Naive thymus-derived CD4-positive, alpha-beta T cell (primary cell): ENCODE results near the gene KLK10. TPM values are rescaled to one million over a fixed set of nuclear protein-coding genes. Genes with fewer than 3 reads are reported as not detected.

Experiments used
- ATAC-seq: fragments of 150-1000 bp; cut with Tn5 transposase; 2 replicates; pipeline ENCODE4 v1.10.0; 2021; ENCODE audit warnings: mild to moderate bottlenecking, moderate library complexity
- CTCF ChIA-PET: fragments of 350-600 bp; sonication (Branson Sonifier 250); formaldehyde crosslinking; loops from one replicate; lab custom pipeline; 2021; ENCODE audit warnings: antibody characterized with exemption; lab: Charles Lee
- POLR2A ChIA-PET: fragments of 350-600 bp; sonication (Branson Sonifier 250); formaldehyde crosslinking; loops from one replicate; lab custom pipeline; 2021; ENCODE audit warnings: antibody characterized with exemption, inconsistent platforms; lab: Charles Lee
- DNase-seq, 9 donors: peaks; one replicate each; pipeline versions ENCODE4 v3.0.0 to v3.0.0-alpha.2; 2020 to 2022; ENCODE audit warnings: mixed read lengths in 1 of 9
- H3K27ac ChIP-seq: one replicate; pipeline ENCODE4 v1.7.0; 2013; ENCODE audit warnings: mild to moderate bottlenecking, low read depth, low read length, moderate library complexity
- H3K27me3 ChIP-seq, 2 donors: one replicate each; pipeline ENCODE4 v1.7.0; 2013; ENCODE audit warnings: low read length in 2 of 2, mild to moderate bottlenecking in 2 of 2, moderate library complexity in 2 of 2; ENCODE audit not compliant: control insufficient read depth in 2 of 2, insufficient read depth in 2 of 2
- H3K36me3 ChIP-seq, 3 experiments: 1 replicate in 2 of 3; 2 replicates in 1 of 3; pipeline ENCODE4 v1.7.0; 2013; ENCODE audit warnings: low read length in 3 of 3, mild to moderate bottlenecking in 3 of 3, moderate library complexity in 1 of 3; ENCODE audit not compliant: insufficient read depth in 3 of 3, control insufficient read depth in 2 of 3
- H3K4me1 ChIP-seq, 2 donors: one replicate each; pipeline ENCODE4 v1.7.0; 2013; ENCODE audit warnings: low read length in 2 of 2, mild to moderate bottlenecking in 2 of 2, moderate library complexity in 1 of 2; ENCODE audit not compliant: control insufficient read depth in 2 of 2, insufficient read depth in 2 of 2
- H3K4me3 ChIP-seq: 2 replicates; pipeline ENCODE4 v1.7.0; 2013; ENCODE audit warnings: mild to moderate bottlenecking, low read length
- H3K9me3 ChIP-seq, 3 experiments: 1 replicate in 2 of 3; 2 replicates in 1 of 3; pipeline ENCODE4 v1.7.0; 2013; ENCODE audit warnings: low read length in 3 of 3; ENCODE audit not compliant: control insufficient read depth in 2 of 3
- H3K27ac Mint-ChIP-seq, 9 donors: one replicate each; pipeline ENCODE4 v1.8.0; 2020 to 2022; ENCODE audit warnings: mixed read lengths in 9 of 9, mild to moderate bottlenecking in 8 of 9, moderate library complexity in 5 of 9, inconsistent platforms in 2 of 9
- H3K27me3 Mint-ChIP-seq, 5 donors: one replicate each; pipeline ENCODE4 v1.8.0; 2021 to 2022; ENCODE audit warnings: mixed read lengths in 5 of 5, mild to moderate bottlenecking in 1 of 5
- H3K36me3 Mint-ChIP-seq, 5 donors: one replicate each; pipeline ENCODE4 v1.8.0; 2020 to 2022; ENCODE audit warnings: mixed read lengths in 5 of 5, mild to moderate bottlenecking in 3 of 5, inconsistent platforms in 1 of 5
- H3K4me1 Mint-ChIP-seq, 7 donors: one replicate each; pipeline ENCODE4 v1.8.0; 2020 to 2022; ENCODE audit warnings: mixed read lengths in 7 of 7, mild to moderate bottlenecking in 3 of 7, inconsistent platforms in 1 of 7
- H3K4me3 Mint-ChIP-seq, 10 donors: one replicate each; pipeline ENCODE4 v1.8.0; 2020 to 2022; ENCODE audit warnings: mild to moderate bottlenecking in 10 of 10, mixed read lengths in 10 of 10, moderate library complexity in 6 of 10, inconsistent platforms in 2 of 10
- H3K9me3 Mint-ChIP-seq, 11 donors: one replicate each; pipeline ENCODE4 v1.8.0; 2020 to 2022; ENCODE audit warnings: mixed read lengths in 11 of 11, mild to moderate bottlenecking in 4 of 11, inconsistent platforms in 1 of 11, moderate library complexity in 1 of 11
- intact Hi-C, 2 donors: fragments of 100-400 bp; cut with micrococcal nuclease; formaldehyde crosslinking; loops; one replicate each; pipeline ENCODE4 v1.15.1; 2023
- polyA plus RNA-seq, 2 donors: library from polyadenylated mRNA; unstranded; fragments of 300-500 nt; fragmentation: Illumina TruSeq; gene quantifications; one replicate each; pipeline ENCODE4 v1.2.3, GENCODE V29; 2021
- total RNA-seq, 6 experiments: library from RNA in 5 of 6; stranded (reverse) in 5 of 6; gene quantifications; 1 replicate in 5 of 6; 2 replicates in 1 of 6; pipeline ENCODE4 v1.2.3 and lab custom pipeline; 2021 to 2026

Gene KLK10
- total and polyA plus RNA-seq, 7 experiments from 2014 or later, result not detected

GRCh38 chr19:51027873-51028272, 8.4 kb upstream of the KLK10 start:
- Histone ChIP-seq H3K27me3 (no peaks in the 10 kb centered on the region), H3K4me1 (no peaks in the 10 kb centered on the region), H3K9me3 (no peaks in the 10 kb centered on the region), H3K27ac (no peak overlapping the region), H3K36me3 (no peaks in the 10 kb centered on the region), H3K4me3 (no peak overlapping the region)
- POLR2A ChIA-PET, result no interaction called here
- Mint-ChIP-seq H3K27me3 (peaks cover 0 to 74% (median 45%) of the 10 kb centered on the region in 5 donors), H3K4me3 (no peak overlapping the region), H3K4me1 (peaks cover 0 to 2% (median 0%) of the 10 kb centered on the region in 7 donors), H3K9me3 (peaks cover 0 to 4% (median 0%) of the 10 kb centered on the region in 11 donors), H3K36me3 (peaks cover 0 to 4% (median 3%) of the 10 kb centered on the region in 5 donors), H3K27ac (no peak overlapping the region)
- CTCF ChIA-PET, result no interaction called here
- no peak for DNase-seq
- intact Hi-C loops, result no loop called here
- no peak for ATAC-seq

GRCh38 chr19:51027126-51027806, 7.8 kb upstream of the KLK10 start:
- no peak overlapping the region for H3K27ac ChIP-seq
- no peak for ATAC-seq
- H3K4me1 ChIP-seq, result no peaks in the 10 kb centered on the region
- Mint-ChIP-seq H3K27ac (peak overlapping the region in 1 of 9 donors; percentile 22), H3K4me1 (peaks cover 0 to 2% (median 0%) of the 10 kb centered on the region in 7 donors), H3K36me3 (peaks cover 0 to 4% (median 3%) of the 10 kb centered on the region in 5 donors), H3K27me3 (peaks cover 0 to 77% (median 51%) of the 10 kb centered on the region in 5 donors), H3K4me3 (no peak overlapping the region), H3K9me3 (peaks cover 0 to 4% (median 0%) of the 10 kb centered on the region in 11 donors)
- no peak overlapping the region for H3K4me3 ChIP-seq
- H3K9me3 ChIP-seq, result no peaks in the 10 kb centered on the region
- ChIA-PET POLR2A (no interaction called here), CTCF (no interaction called here)
- no peaks in the 10 kb centered on the region for H3K36me3 ChIP-seq
- no peaks in the 10 kb centered on the region for H3K27me3 ChIP-seq
- no peak for DNase-seq
- intact Hi-C loops, result no loop called here

GRCh38 chr19:51026554-51026831, 7.0 kb upstream of the KLK10 start, which contains the start of gene KLK11:
Gene KLK11, minus strand, starts transcription at chr19:51026616. Its CDS starts 985 bp downstream, at chr19:51025631.
- H3K4me3 ChIP-seq, result no peak within 1 kb of the TSS
- intact Hi-C loops, result no loop called here
- peaks cover 0 to 71% (median 51%) of the 10 kb centered on the region in 5 donors for H3K27me3 Mint-ChIP-seq
- H3K27ac Mint-ChIP-seq, result peak within 1 kb of the TSS in 1 of 9 donors; percentile 22
- no peaks in the 10 kb centered on the region for H3K36me3 ChIP-seq
- H3K4me1 Mint-ChIP-seq, result peaks cover 0 to 2% (median 0%) of the 10 kb centered on the region in 7 donors
- peaks cover 0 to 4% (median 3%) of the 10 kb centered on the region in 5 donors for H3K36me3 Mint-ChIP-seq
- no peaks in the 10 kb centered on the region for H3K4me1 ChIP-seq
- DNase-seq (no peak), ATAC-seq (no peak)
- H3K27ac ChIP-seq, result no peak within 1 kb of the TSS
- ChIA-PET CTCF (no interaction called here), POLR2A (no interaction called here)
- H3K27me3 ChIP-seq, result no peaks in the 10 kb centered on the region
- H3K9me3 ChIP-seq, result no peaks in the 10 kb centered on the region
- H3K4me3 Mint-ChIP-seq, result no peak within 1 kb of the TSS
- H3K9me3 Mint-ChIP-seq, result peaks cover 0 to 2% (median 0%) of the 10 kb centered on the region in 11 donors

DNA sequence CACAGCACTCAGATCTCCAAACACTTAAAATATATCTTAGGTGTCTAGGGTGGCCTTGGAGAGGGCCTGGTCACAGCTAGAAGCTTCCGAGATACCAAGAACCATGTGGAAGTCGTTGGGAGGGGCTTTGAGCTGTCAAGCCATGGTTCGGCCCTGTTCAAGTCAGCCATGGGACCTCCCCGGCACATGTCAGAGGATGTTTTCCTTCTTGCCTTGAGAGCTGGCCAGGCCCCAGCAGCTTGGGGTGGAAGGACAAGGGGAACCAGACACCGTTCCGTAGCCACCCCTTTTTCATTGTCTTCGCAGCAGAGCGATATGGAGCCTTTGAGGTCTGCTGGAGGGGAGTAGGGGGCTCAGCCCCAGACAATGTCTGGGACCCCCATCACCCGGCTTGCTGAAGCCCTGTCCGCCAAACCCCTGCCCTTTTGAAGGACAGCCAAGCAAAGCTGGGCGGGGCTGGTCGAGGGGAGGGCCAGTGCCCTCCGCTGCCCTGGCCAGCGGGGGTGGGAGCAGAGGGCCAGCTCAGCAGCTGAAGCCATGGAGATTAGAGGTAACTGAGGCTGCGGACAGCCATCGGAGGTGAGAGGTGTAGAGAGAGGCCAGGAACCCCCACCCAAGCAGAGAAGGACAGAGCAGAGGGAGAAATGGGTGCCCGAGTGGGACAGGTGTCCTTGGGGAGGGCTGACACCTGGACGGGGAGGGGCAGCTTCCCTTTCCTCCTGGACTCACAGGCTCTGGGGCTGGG, 6.5 kb upstream of the KLK10 start:
- POLR2A ChIA-PET, result no interaction called here
- Mint-ChIP-seq H3K36me3 (peaks cover 0 to 4% (median 2%) of the 10 kb centered on the region in 5 donors), H3K9me3 (peaks cover 0 to 2% (median 0%) of the 10 kb centered on the region in 11 donors), H3K4me1 (peaks cover 0 to 2% (median 0%) of the 10 kb centered on the region in 7 donors), H3K4me3 (no peak overlapping the region), H3K27ac (no peak overlapping the region), H3K27me3 (peaks cover under 1 to 65% (median 46%) of the 10 kb centered on the region in 5 donors)
- Histone ChIP-seq H3K9me3 (no peaks in the 10 kb centered on the region), H3K27me3 (no peaks in the 10 kb centered on the region), H3K27ac (no peak overlapping the region), H3K4me1 (no peaks in the 10 kb centered on the region), H3K4me3 (no peak overlapping the region), H3K36me3 (no peaks in the 10 kb centered on the region)
- ATAC-seq (no peak), DNase-seq (no peak)
- CTCF ChIA-PET, result no interaction called here
- intact Hi-C loops, result no loop called here

- intact Hi-C loops, result no loop called here
- Histone ChIP-seq H3K9me3 (no peaks in the 10 kb centered on the region), H3K4me3 (no peak overlapping the region), H3K27me3 (no peaks in the 10 kb centered on the region), H3K36me3 (no peaks in the 10 kb centered on the region), H3K4me1 (no peaks in the 10 kb centered on the region), H3K27ac (no peak overlapping the region)
- peaks cover 5 to 60% (median 42%) of the 10 kb centered on the region in 5 donors for H3K27me3 Mint-ChIP-seq
- H3K9me3 Mint-ChIP-seq, result peaks cover 0 to 2% (median 0%) of the 10 kb centered on the region in 11 donors
- H3K4me1 Mint-ChIP-seq, result peaks cover 0 to 2% (median 0%) of the 10 kb centered on the region in 7 donors
- CTCF ChIA-PET, result no interaction called here
- H3K27ac Mint-ChIP-seq, result no peak overlapping the region
- no peak overlapping the region for H3K4me3 Mint-ChIP-seq
- POLR2A ChIA-PET, result no interaction called here
- no peak for DNase-seq
- H3K36me3 Mint-ChIP-seq, result peaks cover 0 to 4% (median 0%) of the 10 kb centered on the region in 5 donors
- ATAC-seq, result no peak
Measured at GRCh38 chr19:51025401-51025800, 5.9 kb upstream of the KLK10 start.

DNA sequence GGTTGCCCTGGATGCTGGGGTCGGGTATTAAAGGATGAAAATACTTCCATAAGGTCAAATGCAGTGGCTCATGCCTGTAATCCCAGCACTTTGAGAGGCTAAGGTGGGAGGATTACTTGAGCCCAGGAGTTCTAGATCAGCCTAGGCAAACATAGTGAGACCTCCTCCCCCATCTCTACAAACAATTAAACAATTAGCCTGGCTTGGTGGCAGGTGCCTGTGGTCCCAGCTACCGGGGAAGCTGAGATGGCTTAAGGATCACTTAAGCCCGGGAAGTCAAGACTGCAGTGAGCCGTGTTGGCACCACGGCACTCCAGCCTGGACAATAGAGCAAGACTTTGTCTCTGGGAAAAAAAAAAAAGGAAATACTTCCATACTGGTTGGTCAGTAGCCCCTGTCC, 5.4 kb upstream of the KLK10 start:
- DNase-seq, result no peak
- no peak overlapping the region for H3K27ac ChIP-seq
- ChIA-PET CTCF (no interaction called here), POLR2A (no interaction called here)
- Mint-ChIP-seq H3K27ac (no peak overlapping the region), H3K9me3 (peaks cover 0 to 3% (median 0%) of the 10 kb centered on the region in 11 donors), H3K27me3 (peaks cover 10 to 65% (median 45%) of the 10 kb centered on the region in 5 donors), H3K4me1 (peaks cover 0 to 6% (median 2%) of the 10 kb centered on the region in 7 donors), H3K4me3 (no peak overlapping the region), H3K36me3 (peaks cover 0 to 4% (median 0%) of the 10 kb centered on the region in 5 donors)
- no peaks in the 10 kb centered on the region for H3K4me1 ChIP-seq
- no peaks in the 10 kb centered on the region for H3K36me3 ChIP-seq
- no peak for ATAC-seq
- no peaks in the 10 kb centered on the region for H3K9me3 ChIP-seq
- H3K27me3 ChIP-seq, result no peaks in the 10 kb centered on the region
- H3K4me3 ChIP-seq, result no peak overlapping the region
- intact Hi-C loops, result no loop called here
